Central memory CD8-positive, alpha-beta T cell (primary cell): Measurements from ENCODE around the gene MED13L.
"Not testable (repeated sequence)": the region's sequence is repeated elsewhere in the genome, so short reads cannot be mapped to it uniquely, and the experiment has no call there.

Source experiments
- ATAC-seq: fragments of 150-1000 bp; cut with Tn5 transposase; replicated peaks from 2 replicates; pipeline ENCODE4 v1.10.0; 2022; ENCODE audit warnings: mild to moderate bottlenecking, moderate FRiP score, moderate number of reproducible peaks; ENCODE audit not compliant: poor library complexity, severe bottlenecking; ENCODE audit errors: extremely low read depth
- DNase-seq, 2 donors: peaks; one replicate each; pipeline ENCODE4 v3.0.0; 2021; ENCODE audit warnings: low spot score in 2 of 2
- H3K27ac Mint-ChIP-seq: one replicate; pipeline ENCODE4 v1.8.0; 2022; ENCODE audit warnings: low read depth, mild to moderate bottlenecking, moderate library complexity, mixed read lengths
- H3K27me3 Mint-ChIP-seq: one replicate; pipeline ENCODE4 v1.8.0; 2022; ENCODE audit warnings: mixed read lengths
- H3K36me3 Mint-ChIP-seq: one replicate; pipeline ENCODE4 v1.8.0; 2022; ENCODE audit warnings: mild to moderate bottlenecking, moderate library complexity, mixed read lengths; ENCODE audit not compliant: insufficient read depth
- H3K4me1 Mint-ChIP-seq: one replicate; pipeline ENCODE4 v1.8.0; 2022; ENCODE audit warnings: mixed read lengths
- H3K4me3 Mint-ChIP-seq: one replicate; pipeline ENCODE4 v1.8.0; 2022; ENCODE audit warnings: mild to moderate bottlenecking, moderate library complexity, mixed read lengths
- H3K9me3 Mint-ChIP-seq: one replicate; pipeline ENCODE4 v1.8.0; 2022; ENCODE audit warnings: mixed read lengths

MED13L gene

GRCh38 chr12:116247377-116247776 lies 30.1 kb downstream of the MED13L start:
- no peak for ATAC-seq
- Mint-ChIP-seq H3K27me3 (no peaks in the 10 kb centered on the region), H3K27ac (no peak overlapping the region), H3K4me3 (no peak overlapping the region), H3K4me1 (peaks cover 69% of the 10 kb centered on the region), H3K36me3 (peaks cover 1% of the 10 kb centered on the region), H3K9me3 (no peaks in the 10 kb centered on the region)
- DNase-seq = no peak

GRCh38 chr12:116246490-116247179 lies 30.9 kb downstream of the MED13L start:
- Mint-ChIP-seq H3K27me3 (no peaks in the 10 kb centered on the region), H3K4me3 (no peak overlapping the region), H3K36me3 (peaks cover 1% of the 10 kb centered on the region), H3K4me1 (peaks cover 62% of the 10 kb centered on the region), H3K27ac (no peak overlapping the region), H3K9me3 (no peaks in the 10 kb centered on the region)
- DNase-seq (no peak), ATAC-seq (no peak)

- Mint-ChIP-seq H3K36me3 (peaks cover 4% of the 10 kb centered on the region), H3K27ac (no peak overlapping the region), H3K4me1 (peaks cover 71% of the 10 kb centered on the region), H3K9me3 (no peaks in the 10 kb centered on the region), H3K4me3 (peak overlapping the region; percentile 1), H3K27me3 (no peaks in the 10 kb centered on the region)
- DNase-seq (no peak), ATAC-seq (no peak)
Observed at GRCh38 chr12:116245189-116245588, 32.3 kb downstream of the MED13L start.

GRCh38 chr12:116244474-116245090 lies 32.9 kb downstream of the MED13L start:
- peak overlapping the region; percentile 26 for H3K27ac Mint-ChIP-seq
- H3K27me3 Mint-ChIP-seq = no peaks in the 10 kb centered on the region
- H3K36me3 Mint-ChIP-seq = peaks cover 4% of the 10 kb centered on the region
- H3K4me1 Mint-ChIP-seq = peaks cover 76% of the 10 kb centered on the region
- ATAC-seq (no peak), DNase-seq (no peak)
- H3K9me3 Mint-ChIP-seq = no peaks in the 10 kb centered on the region
- peak overlapping the region; percentile 1 for H3K4me3 Mint-ChIP-seq

DNA sequence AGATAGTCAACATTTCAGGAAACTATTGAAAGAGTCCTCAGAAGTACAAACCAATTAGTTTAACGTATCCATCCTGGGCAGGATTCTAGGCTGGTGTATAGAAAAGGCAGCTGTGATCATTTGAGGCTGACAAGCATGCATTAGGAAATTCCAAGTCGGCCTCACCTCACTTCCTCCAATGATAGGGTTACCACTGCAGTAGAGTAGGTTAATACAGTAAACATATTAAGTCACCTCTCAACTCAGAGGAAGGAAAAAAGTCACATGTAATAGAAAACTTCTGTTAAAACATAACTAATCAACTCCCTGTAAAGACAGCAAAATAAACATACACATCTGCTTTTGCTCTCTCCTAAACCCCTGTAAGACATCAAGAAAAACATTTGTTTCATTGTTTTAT lies 33.5 kb downstream of the MED13L start:
- Mint-ChIP-seq H3K9me3 (no peaks in the 10 kb centered on the region), H3K4me1 (peaks cover 72% of the 10 kb centered on the region), H3K27ac (peak overlapping the region; percentile 26), H3K4me3 (no peak overlapping the region), H3K27me3 (no peaks in the 10 kb centered on the region), H3K36me3 (peaks cover 4% of the 10 kb centered on the region)
- DNase-seq (no peak), ATAC-seq (no peak)

DNA sequence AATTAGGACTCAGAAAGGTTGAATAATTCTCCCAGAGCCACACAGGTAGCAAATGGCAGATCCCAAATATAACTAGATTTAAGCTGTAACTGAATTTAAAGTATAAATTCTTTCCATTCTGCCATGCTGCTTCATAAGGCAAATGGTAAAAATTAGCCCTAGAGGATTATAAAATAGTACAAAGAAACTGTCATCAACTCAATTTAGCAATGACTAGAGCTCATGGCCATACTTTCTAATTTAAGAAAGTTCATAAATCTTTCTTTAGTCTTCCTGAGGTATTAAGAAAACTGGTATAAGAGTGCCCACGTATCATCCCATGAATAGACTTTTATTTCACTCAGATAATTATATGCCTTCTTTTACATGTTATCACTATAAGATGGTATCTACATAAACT lies 34.8 kb downstream of the MED13L start:
- H3K4me1 Mint-ChIP-seq = peaks cover 63% of the 10 kb centered on the region
- H3K36me3 Mint-ChIP-seq = peaks cover 4% of the 10 kb centered on the region
- H3K27ac Mint-ChIP-seq = no peak overlapping the region
- DNase-seq = no peak
- H3K4me3 Mint-ChIP-seq = no peak overlapping the region
- H3K27me3 Mint-ChIP-seq = no peaks in the 10 kb centered on the region
- H3K9me3 Mint-ChIP-seq = no peaks in the 10 kb centered on the region
- ATAC-seq = no peak

- ATAC-seq (no peak), DNase-seq (no peak)
- Mint-ChIP-seq H3K4me1 (peaks cover 67% of the 10 kb centered on the region), H3K9me3 (no peaks in the 10 kb centered on the region), H3K4me3 (no peak overlapping the region), H3K27me3 (no peaks in the 10 kb centered on the region), H3K36me3 (peaks cover 4% of the 10 kb centered on the region), H3K27ac (no peak overlapping the region)
Observed at GRCh38 chr12:116241157-116241759, 36.2 kb downstream of the MED13L start.

DNA sequence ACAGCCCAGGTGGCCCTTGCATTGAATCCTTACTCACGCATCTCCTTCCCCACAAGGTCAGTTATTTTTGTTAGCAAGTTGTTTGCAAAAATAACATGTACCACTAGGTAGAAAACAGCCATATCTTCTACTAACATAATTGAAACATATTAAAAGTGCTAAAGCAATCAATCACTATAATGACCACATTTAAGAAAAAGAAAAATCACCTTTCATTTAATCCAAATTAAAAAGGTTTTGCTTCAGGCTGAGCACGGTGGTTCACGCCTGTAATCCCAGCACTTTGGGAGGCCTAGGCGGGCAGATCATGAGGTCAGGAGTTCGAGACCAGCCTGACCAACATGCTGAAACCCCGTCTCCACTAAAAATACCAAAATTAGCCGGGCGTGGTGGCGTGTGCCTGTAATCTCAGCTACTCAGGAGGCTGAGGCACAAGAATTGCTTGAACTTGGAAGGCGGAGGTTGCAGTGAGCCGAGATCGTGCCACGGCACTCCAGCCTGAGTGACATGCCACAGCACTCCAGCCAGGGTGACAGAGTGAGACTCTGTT lies 38.8 kb downstream of the MED13L start:
- H3K27me3 Mint-ChIP-seq, H3K4me3 Mint-ChIP-seq, H3K36me3 Mint-ChIP-seq, H3K9me3 Mint-ChIP-seq, DNase-seq, ATAC-seq, H3K27ac Mint-ChIP-seq: not testable (repeated sequence)
- peaks cover 47% of the 10 kb centered on the region for H3K4me1 Mint-ChIP-seq

DNA sequence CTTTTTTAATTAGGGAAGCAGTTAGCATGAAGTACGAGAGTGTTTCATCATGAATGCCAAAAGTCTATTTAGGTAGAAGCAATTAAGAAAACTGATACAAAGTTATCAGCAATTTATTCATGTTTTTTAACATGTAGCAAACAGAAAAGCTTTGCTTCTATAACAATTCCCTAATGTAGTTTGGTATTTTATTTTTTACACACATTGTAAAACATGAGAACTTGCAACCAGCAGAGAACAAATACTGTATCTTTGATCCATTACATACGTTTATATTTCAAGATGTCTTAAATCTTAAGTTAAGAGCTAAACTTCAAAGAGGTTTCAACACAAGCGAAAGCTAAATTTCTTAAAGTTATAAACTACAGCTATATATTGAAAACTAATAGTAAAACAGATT lies 39.3 kb downstream of the MED13L start:
- no peak for ATAC-seq
- peaks cover 4% of the 10 kb centered on the region for H3K36me3 Mint-ChIP-seq
- no peak overlapping the region for H3K27ac Mint-ChIP-seq
- no peak for DNase-seq
- no peaks in the 10 kb centered on the region for H3K9me3 Mint-ChIP-seq
- no peak overlapping the region for H3K4me3 Mint-ChIP-seq
- no peaks in the 10 kb centered on the region for H3K27me3 Mint-ChIP-seq
- H3K4me1 Mint-ChIP-seq = peaks cover 47% of the 10 kb centered on the region

- ATAC-seq (no peak), DNase-seq (no peak)
- Mint-ChIP-seq H3K27ac (peak overlapping the region; percentile 42), H3K4me3 (no peak overlapping the region), H3K27me3 (no peaks in the 10 kb centered on the region), H3K9me3 (no peaks in the 10 kb centered on the region), H3K36me3 (peaks cover 4% of the 10 kb centered on the region), H3K4me1 (peaks cover 46% of the 10 kb centered on the region)
Observed at GRCh38 chr12:116236976-116237375, 40.5 kb downstream of the MED13L start.

- DNase-seq (peak in 1 of 2 donors; percentile 19), ATAC-seq (peak; percentile 65)
- no peaks in the 10 kb centered on the region for H3K9me3 Mint-ChIP-seq
- no peaks in the 10 kb centered on the region for H3K27me3 Mint-ChIP-seq
- H3K36me3 Mint-ChIP-seq = peaks cover 4% of the 10 kb centered on the region
- peaks cover 41% of the 10 kb centered on the region for H3K4me1 Mint-ChIP-seq
- H3K27ac Mint-ChIP-seq = peak overlapping the region; percentile 42
- H3K4me3 Mint-ChIP-seq = no peak overlapping the region
Observed at GRCh38 chr12:116236148-116236731, 41.3 kb downstream of the MED13L start.

- not testable (repeated sequence) for H3K27ac Mint-ChIP-seq, H3K36me3 Mint-ChIP-seq, ATAC-seq, H3K27me3 Mint-ChIP-seq, DNase-seq, H3K4me3 Mint-ChIP-seq, H3K9me3 Mint-ChIP-seq
- H3K4me1 Mint-ChIP-seq = peaks cover 31% of the 10 kb centered on the region
Observed at GRCh38 chr12:116234148-116234547, 43.3 kb downstream of the MED13L start.
